H9 (cell line): Measurements from ENCODE around the gene ATP13A4. TPM values are rescaled to one million over a fixed set of nuclear protein-coding genes. Genes with fewer than 3 reads are reported as not detected.

ENCODE experiments used
- DNase-seq: peaks from one replicate; pipeline ENCODE4 v3.0.0-alpha.2; 2017
- H2AFZ ChIP-seq: one replicate; pipeline ENCODE4 v1.6.1; 2013; ENCODE audit warnings: mild to moderate bottlenecking, low read length, control low read depth, moderate library complexity
- H2AK5ac ChIP-seq: 2 replicates; pipeline ENCODE4 v1.6.1; 2013; ENCODE audit warnings: low read length, control low read depth, mixed read lengths; ENCODE audit not compliant: insufficient read length
- H2BK120ac ChIP-seq: one replicate; pipeline ENCODE4 v1.6.1; 2013; ENCODE audit warnings: low read depth, mild to moderate bottlenecking, low read length, control low read depth, inconsistent platforms; ENCODE audit not compliant: poor library complexity, severe bottlenecking
- H2BK12ac ChIP-seq: 2 replicates; pipeline ENCODE4 v1.6.1; 2013; ENCODE audit warnings: low read length, control low read depth, mixed read lengths, low read depth; ENCODE audit not compliant: insufficient read length
- H2BK15ac ChIP-seq: 2 replicates; pipeline ENCODE4 v1.6.1; 2013; ENCODE audit warnings: low read depth, low read length, control low read depth
- H2BK20ac ChIP-seq: one replicate; pipeline ENCODE4 v1.6.1; 2013; ENCODE audit warnings: low read depth, mild to moderate bottlenecking, low read length, control low read depth, inconsistent platforms; ENCODE audit not compliant: poor library complexity, severe bottlenecking
- H2BK5ac ChIP-seq: 2 replicates; pipeline ENCODE4 v1.6.1; 2013; ENCODE audit warnings: low read length, control low read depth, mixed read lengths; ENCODE audit not compliant: insufficient read length
- H3K14ac ChIP-seq: 2 replicates; pipeline ENCODE4 v1.6.1; 2013; ENCODE audit warnings: low read length, control low read depth; ENCODE audit not compliant: insufficient read depth
- H3K18ac ChIP-seq: 2 replicates; pipeline ENCODE4 v1.6.1; 2013; ENCODE audit warnings: low read depth, mild to moderate bottlenecking, mixed read lengths, low read length, control low read depth; ENCODE audit not compliant: insufficient read length
- H3K23ac ChIP-seq: 2 replicates; pipeline ENCODE4 v1.6.1; 2013; ENCODE audit warnings: low read length, control low read depth, mixed read lengths, low read depth; ENCODE audit not compliant: insufficient read length
- H3K23me2 ChIP-seq: 2 replicates; pipeline ENCODE4 v1.6.1; 2013; ENCODE audit warnings: low read depth, mild to moderate bottlenecking, mixed read lengths, low read length, control low read depth; ENCODE audit not compliant: insufficient read length, poor library complexity, severe bottlenecking
- H3K27ac ChIP-seq: 2 replicates; pipeline ENCODE4 v1.5.1; 2013; ENCODE audit warnings: low read length, control low read depth, mixed read lengths, low read depth; ENCODE audit not compliant: insufficient read length
- H3K27me3 ChIP-seq: 2 replicates; pipeline ENCODE4 v1.6.1; 2013; ENCODE audit warnings: low read length, control low read depth, inconsistent platforms; ENCODE audit not compliant: insufficient read depth
- H3K4ac ChIP-seq: 2 replicates; pipeline ENCODE4 v1.6.1; 2013; ENCODE audit warnings: low read depth, mild to moderate bottlenecking, control low read depth, inconsistent platforms, low read length, moderate library complexity
- H3K4me1 ChIP-seq: 2 replicates; pipeline ENCODE4 v1.6.1; 2013; ENCODE audit warnings: low read length, control low read depth, inconsistent platforms; ENCODE audit not compliant: insufficient read depth
- H3K4me2 ChIP-seq: 2 replicates; pipeline ENCODE4 v1.6.1; 2013; ENCODE audit warnings: low read length, control low read depth, mixed read lengths; ENCODE audit not compliant: insufficient read length, insufficient read depth
- H3K56ac ChIP-seq: 2 replicates; pipeline ENCODE4 v1.6.1; 2013; ENCODE audit warnings: low read depth, mild to moderate bottlenecking, mixed read lengths, low read length, control low read depth; ENCODE audit not compliant: insufficient read length
- H3K79me1 ChIP-seq: 2 replicates; pipeline ENCODE4 v1.6.1; 2013; ENCODE audit warnings: low read depth, mild to moderate bottlenecking, moderate library complexity, low read length, control low read depth, inconsistent platforms; ENCODE audit not compliant: insufficient read depth, poor library complexity, severe bottlenecking
- H3K79me2 ChIP-seq: 2 replicates; pipeline ENCODE4 v1.6.1; 2013; ENCODE audit warnings: low read length, control low read depth, inconsistent platforms; ENCODE audit not compliant: insufficient read depth
- H3K9ac ChIP-seq: 2 replicates; pipeline ENCODE4 v1.6.1; 2013; ENCODE audit warnings: low read length, control low read depth, mixed read lengths; ENCODE audit not compliant: insufficient read length; ENCODE audit errors: extremely low read depth
- H3K9me3 ChIP-seq: one replicate; pipeline ENCODE4 v1.6.1; 2013; ENCODE audit warnings: low read depth, low read length, inconsistent platforms; ENCODE audit not compliant: control insufficient read depth
- H3T11ph ChIP-seq: one replicate; pipeline ENCODE4 v1.6.1; 2013; ENCODE audit warnings: mild to moderate bottlenecking, low read length, control low read depth, inconsistent platforms
- H4K20me1 ChIP-seq: one replicate; pipeline ENCODE4 v1.6.1; 2013; ENCODE audit not compliant: control insufficient read depth, insufficient read length, insufficient read depth
- H4K5ac ChIP-seq: 2 replicates; pipeline ENCODE4 v1.6.1; 2013; ENCODE audit warnings: low read depth, mild to moderate bottlenecking, mixed read lengths, low read length, control low read depth; ENCODE audit not compliant: insufficient read length
- H4K8ac ChIP-seq: replicated peaks from 2 replicates; pipeline ENCODE4 v1.6.1; 2013; ENCODE audit warnings: low read length, control low read depth, mixed read lengths, low read depth; ENCODE audit not compliant: insufficient read length
- H4K91ac ChIP-seq: 2 replicates; pipeline ENCODE4 v1.6.1; 2013; ENCODE audit warnings: low read depth, mild to moderate bottlenecking, moderate library complexity, mixed read lengths, low read length, control low read depth; ENCODE audit not compliant: insufficient read length
- H3K27ac Mint-ChIP-seq, 3 experiments: 2 replicates in 2 of 3; 3 replicates in 1 of 3; pipeline ENCODE4 v1.8.0; 2020 to 2021; ENCODE audit warnings: mixed read lengths in 3 of 3, mild to moderate bottlenecking in 1 of 3, moderate library complexity in 1 of 3
- H3K27me3 Mint-ChIP-seq: 2 replicates; pipeline ENCODE4 v1.8.0; 2021; ENCODE audit warnings: low read depth, mild to moderate bottlenecking, moderate library complexity, mixed read lengths
- H3K36me3 Mint-ChIP-seq, 3 experiments: 2 replicates in 2 of 3; 3 replicates in 1 of 3; pipeline ENCODE4 v1.8.0; 2020 to 2021; ENCODE audit warnings: low read depth in 3 of 3, mixed read lengths in 3 of 3; ENCODE audit not compliant: insufficient read depth in 1 of 3
- H3K4me1 Mint-ChIP-seq, 2 experiments: 2 replicates each; pipeline ENCODE4 v1.8.0; 2020; ENCODE audit warnings: mixed read lengths in 2 of 2
- H3K4me3 Mint-ChIP-seq, 2 experiments: 2 replicates in 1 of 2; 3 replicates in 1 of 2; pipeline ENCODE4 v1.8.0; 2020 to 2021; ENCODE audit warnings: mild to moderate bottlenecking in 2 of 2, mixed read lengths in 2 of 2, moderate library complexity in 1 of 2
- H3K9me3 Mint-ChIP-seq, 2 experiments: 2 replicates in 1 of 2; 3 replicates in 1 of 2; pipeline ENCODE4 v1.8.0; 2020; ENCODE audit warnings: mild to moderate bottlenecking in 2 of 2, mixed read lengths in 2 of 2, moderate library complexity in 1 of 2
- CTCF ChIP-seq: fragments of 200-600 bp; sonication (generic); conservative IDR thresholded peaks from 3 replicates; pipeline ENCODE4 v1.8.0; 2021; ENCODE audit warnings: antibody characterized with exemption, mild to moderate bottlenecking
- WGBS: extraction: QIAGEN DNeasy Blood & Tissue Kit; methylation state at CpG from one replicate; pipeline ENCODE4 v1.1.7; 2013; ENCODE audit warnings: missing lambda C conversion rate, low lambda C conversion rate, mixed read lengths; ENCODE audit not compliant: insufficient read length; ENCODE audit errors: extremely low coverage; 5-methylcytosine and 5-hydroxymethylcytosine counted together
- total RNA-seq: library from RNA; stranded (reverse); gene quantifications from 2 replicates; pipeline ENCODE4 v1.2.1, GENCODE V29; 2021

ATP13A4 gene
- total RNA-seq, 1 experiment from 2014 or later = 0.13 TPM

GRCh38 chr3:193416629-193417028, 138.1 kb downstream of the ATP13A4 start:
- no peak overlapping the region for H4K8ac ChIP-seq
- Mint-ChIP-seq H3K9me3 (peaks cover 33 to 66% of the 10 kb centered on the region in 2 experiments), H3K27me3 (peaks cover 4% of the 10 kb centered on the region), H3K36me3 (peaks cover 18 to 49% (median 24%) of the 10 kb centered on the region in 3 experiments), H3K4me1 (peaks cover 4 to 5% of the 10 kb centered on the region in 2 experiments; a peak in 2 of 4 replicates), H3K27ac (no peak overlapping the region), H3K4me3 (no peak overlapping the region)
- no peak overlapping the region for H2BK120ac ChIP-seq
- DNase-seq = no peak
- no peak overlapping the region for H4K5ac ChIP-seq
- H3K79me1 ChIP-seq = no peaks in the 10 kb centered on the region
- no peak for TF ChIP-seq CTCF
- H3K4me1 ChIP-seq = no peaks in the 10 kb centered on the region
- H3K18ac ChIP-seq = no peak overlapping the region
- no peak overlapping the region for H2BK5ac ChIP-seq
- no peaks in the 10 kb centered on the region for H3K23me2 ChIP-seq
- H3K23ac ChIP-seq = no peak overlapping the region
- no peaks in the 10 kb centered on the region for H3K27me3 ChIP-seq
- H2AK5ac ChIP-seq = no peak overlapping the region
- no peak overlapping the region for H2BK20ac ChIP-seq
- H3K56ac ChIP-seq = no peak overlapping the region
- no peaks in the 10 kb centered on the region for H4K20me1 ChIP-seq
- H3K4me2 ChIP-seq = no peak overlapping the region
- H4K91ac ChIP-seq = no peak overlapping the region
- H2BK15ac ChIP-seq = no peak overlapping the region
- H3K4ac ChIP-seq = no peak overlapping the region
- no peak overlapping the region for H3K27ac ChIP-seq
- H3T11ph ChIP-seq = no peak overlapping the region
- H3K79me2 ChIP-seq = no peaks in the 10 kb centered on the region
- WGBS = no CpG with 5 or more reads among the region's 2 CpGs
- no peaks in the 10 kb centered on the region for H3K9me3 ChIP-seq
- no peak overlapping the region for H3K14ac ChIP-seq
- no peak overlapping the region for H3K9ac ChIP-seq
- no peak overlapping the region for H2AFZ ChIP-seq
- H2BK12ac ChIP-seq = no peak overlapping the region
